HepG2 (cell line): Measurements from ENCODE around the gene AUH. TPM values are rescaled to one million over a fixed set of nuclear protein-coding genes. Genes with fewer than 3 reads are reported as not detected.

Experiments used
- BORCS8-MEF2B ChIP-seq: sonication (generic); formaldehyde crosslinking; IDR thresholded peaks from 2 replicates; pipeline ENCODE4 v1.8.0; 2022; ENCODE audit warnings: mild to moderate bottlenecking, missing genetic modification reagents
- CAMTA2 ChIP-seq: sonication (generic); formaldehyde crosslinking; IDR thresholded peaks from 2 replicates; pipeline ENCODE4 v1.4.0; 2020; ENCODE audit warnings: mild to moderate bottlenecking, missing genetic modification reagents, borderline replicate concordance
- GZF1 ChIP-seq: sonication (generic); formaldehyde crosslinking; IDR thresholded peaks from 2 replicates; pipeline ENCODE4 v1.5.1; 2020; ENCODE audit warnings: mild to moderate bottlenecking, missing genetic modification reagents
- JUND ChIP-seq: sonication (generic); formaldehyde crosslinking; IDR thresholded peaks from 2 replicates; pipeline ENCODE4 v1.8.0; 2022; ENCODE audit warnings: mild to moderate bottlenecking, missing genetic modification reagents
- KDM2A ChIP-seq: sonication (generic); formaldehyde crosslinking; IDR thresholded peaks from 2 replicates; pipeline ENCODE4 v1.4.0; 2020; ENCODE audit warnings: low read depth, missing genetic modification reagents, borderline replicate concordance
- LCORL ChIP-seq, 2 experiments: fragments of 450-650 bp in 1 of 2; sonication (generic) in 1 of 2; formaldehyde crosslinking in 1 of 2; IDR thresholded peaks; 2 replicates each; pipeline versions ENCODE4 v1.5.0 to v1.6.1; 2017 to 2020; ENCODE audit warnings: antibody characterized with exemption in 1 of 2, missing genetic modification reagents in 1 of 2
- MXD3 ChIP-seq: IDR thresholded peaks from 2 replicates; pipeline ENCODE4 v1.6.1; 2016; ENCODE audit warnings: mild to moderate bottlenecking, missing biosample characterization, missing genetic modification reagents
- MYC ChIP-seq: sonication (generic); formaldehyde crosslinking; IDR thresholded peaks from 2 replicates; pipeline ENCODE4 v1.9.0; 2021; ENCODE audit warnings: missing genetic modification reagents, borderline replicate concordance
- NCOA5 ChIP-seq: sonication (generic); formaldehyde crosslinking; IDR thresholded peaks from 2 replicates; pipeline ENCODE4 v1.4.0; 2020; ENCODE audit warnings: missing genetic modification reagents
- NFE2 ChIP-seq: sonication (generic); formaldehyde crosslinking; IDR thresholded peaks from 2 replicates; pipeline ENCODE4 v1.4.0; 2020; ENCODE audit warnings: missing genetic modification reagents
- RARA ChIP-seq: IDR thresholded peaks from 2 replicates; pipeline ENCODE4 v1.6.1; 2016; ENCODE audit warnings: missing genetic modification reagents, missing compliant biosample characterization
- SIN3A ChIP-seq: IDR thresholded peaks from 2 replicates; pipeline ENCODE4 v1.6.1; 2011; ENCODE audit warnings: low read depth, mild to moderate bottlenecking, control low read depth, low read length, borderline replicate concordance
- SIX4 ChIP-seq: sonication (generic); formaldehyde crosslinking; IDR thresholded peaks from 2 replicates; pipeline ENCODE4 v1.4.0; 2020; ENCODE audit warnings: missing genetic modification reagents
- SRF ChIP-seq: IDR thresholded peaks from 2 replicates; pipeline ENCODE4 v1.6.1; 2011; ENCODE audit warnings: mild to moderate bottlenecking, low read depth, low read length, moderate library complexity
- TP53 ChIP-seq: sonication (generic); formaldehyde crosslinking; conservative IDR thresholded peaks from 2 replicates; pipeline ENCODE4 v1.4.0; 2020; ENCODE audit warnings: missing genetic modification reagents
- ZBTB26 ChIP-seq: IDR thresholded peaks from 2 replicates; pipeline ENCODE4 v1.6.1; 2016; ENCODE audit warnings: missing compliant biosample characterization, missing genetic modification reagents, borderline replicate concordance
- ZBTB33 ChIP-seq: sonication (generic); formaldehyde crosslinking; IDR thresholded peaks from 2 replicates; pipeline ENCODE4 v1.4.0; 2020; ENCODE audit warnings: missing genetic modification reagents
- ZNF20 ChIP-seq: sonication (generic); formaldehyde crosslinking; IDR thresholded peaks from 2 replicates; pipeline ENCODE4 v1.4.0; 2020; ENCODE audit warnings: mild to moderate bottlenecking, moderate library complexity, missing genetic modification reagents
- ZNF251 ChIP-seq: sonication (generic); formaldehyde crosslinking; IDR thresholded peaks from 2 replicates; pipeline ENCODE4 v1.9.0; 2021; ENCODE audit warnings: mild to moderate bottlenecking, missing genetic modification reagents
- ZNF331 ChIP-seq: sonication (generic); formaldehyde crosslinking; IDR thresholded peaks from 2 replicates; pipeline ENCODE4 v1.4.0; 2020; ENCODE audit warnings: missing genetic modification reagents
- ZNF484 ChIP-seq: sonication (generic); formaldehyde crosslinking; IDR thresholded peaks from 2 replicates; pipeline ENCODE4 v1.5.1; 2020; ENCODE audit warnings: mild to moderate bottlenecking, low read depth, missing genetic modification reagents, borderline replicate concordance
- ZNF563 ChIP-seq: sonication (generic); formaldehyde crosslinking; IDR thresholded peaks from 2 replicates; pipeline ENCODE4 v1.8.0; 2022; ENCODE audit warnings: mild to moderate bottlenecking, moderate library complexity, missing genetic modification reagents
- ZNF879 ChIP-seq: sonication (generic); formaldehyde crosslinking; IDR thresholded peaks from 2 replicates; pipeline ENCODE4 v1.8.1; 2023; ENCODE audit warnings: missing genetic modification reagents
- polyA plus RNA-seq, 8 experiments: library from polyadenylated mRNA; depleted of rRNA in 3 of 8; stranded (reverse) in 7 of 8; unstranded in 1 of 8; fragments of >200 nt; fragmentation: Illumina TruSeq in 4 of 8; extraction: Trizol in 4 of 8; gene quantifications; 2 replicates each; pipeline versions ENCODE4 v1.2.1 to v1.2.3, GENCODE V29; 2011 to 2016; ENCODE audit warnings: low read depth in 4 of 8, missing spikeins in 1 of 8, mixed read lengths in 1 of 8; ENCODE audit not compliant: insufficient read depth in 1 of 8
- total RNA-seq, 5 experiments: library from RNA; depleted of rRNA; stranded (reverse); fragments of >200 nt; fragmentation: Illumina TruSeq; extraction: Trizol; gene quantifications; 2 replicates each; pipeline ENCODE4 v1.2.3, GENCODE V29; 2016; ENCODE audit warnings: low read depth in 1 of 5

The AUH gene
- total and polyA plus RNA-seq, 2 of the 13 experiments (the other 11 are each of a cell fraction or from before 2014, with no cell fraction given), result 25.8 to 31.9 TPM

GRCh38 chr9:91193658-91194391 is 167.9 kb downstream of the AUH start (continued):
- TF ChIP-seq MYC (CRISPR knock-in tag) (peak; percentile 96), ZNF331 (CRISPR knock-in tag) (peak; percentile 64), RARA (CRISPR knock-in tag) (peak; percentile 94), ZNF563 (CRISPR knock-in tag) (peak; percentile 96), ZNF20 (CRISPR knock-in tag) (peak; percentile 61; the same call in 1 of the 2 replicates), BORCS8-MEF2B (CRISPR knock-in tag) (peak; percentile 78), ZNF251 (CRISPR knock-in tag) (peak; percentile 81; the same call in 1 of the 2 replicates), MXD3 (CRISPR knock-in tag) (peak; percentile 79; the same call in 1 of the 2 replicates), LCORL (IDR thresholded peaks at IDR 0.05) (no peak), LCORL (CRISPR knock-in tag; IDR thresholded peaks at IDR 0.05) (peak; percentile 95), SRF (no peak), KDM2A (CRISPR knock-in tag) (peak; percentile 89), GZF1 (CRISPR knock-in tag) (peak; percentile 92; the same call in 1 of the 2 replicates), ZNF484 (CRISPR knock-in tag) (no peak), SIN3A (peak; percentile 74; the same call in 1 of the 2 replicates), JUND (CRISPR knock-in tag) (no peak), ZNF879 (0 out of 2 replicates have a peak, but pooled peaks have one; percentile 61), CAMTA2 (CRISPR knock-in tag) (peak; percentile 88; the same call in 1 of the 2 replicates), NCOA5 (CRISPR knock-in tag) (peak; percentile 88; the same call in 1 of the 2 replicates), TP53 (CRISPR knock-in tag) (peak; percentile 80; the same call in 1 of the 2 replicates), SIX4 (peak; percentile 98), NFE2 (CRISPR knock-in tag) (no peak), ZBTB26 (CRISPR knock-in tag) (peak; percentile 44; the same call in 1 of the 2 replicates), ZBTB33 (CRISPR knock-in tag) (peak; percentile 69)
